Stimulated activated naive CD8-positive, alpha-beta T cell treated with anti-CD3 and anti-CD28 coated beads, Interleukin-15, Interleukin-2, amounts not matched to agents 100 ng/mL and 50 ng/mL, for 24 hours (primary cell): ENCODE data around the gene CPT2.

Experiments
- H3K27ac Mint-ChIP-seq: one replicate; pipeline ENCODE4 v1.8.0; 2021; ENCODE audit warnings: mild to moderate bottlenecking, mixed read lengths
- H3K27me3 Mint-ChIP-seq: one replicate; pipeline ENCODE4 v1.8.0; 2021; ENCODE audit warnings: mixed read lengths
- H3K36me3 Mint-ChIP-seq: one replicate; pipeline ENCODE4 v1.8.0; 2021; ENCODE audit warnings: low read depth, mixed read lengths
- H3K4me1 Mint-ChIP-seq: one replicate; pipeline ENCODE4 v1.8.0; 2021; ENCODE audit warnings: low read depth, mixed read lengths
- H3K4me3 Mint-ChIP-seq: one replicate; pipeline ENCODE4 v1.8.0; 2021; ENCODE audit warnings: mild to moderate bottlenecking, mixed read lengths
- H3K9me3 Mint-ChIP-seq: one replicate; pipeline ENCODE4 v1.8.0; 2021; ENCODE audit warnings: mixed read lengths

CPT2 gene

DNA sequence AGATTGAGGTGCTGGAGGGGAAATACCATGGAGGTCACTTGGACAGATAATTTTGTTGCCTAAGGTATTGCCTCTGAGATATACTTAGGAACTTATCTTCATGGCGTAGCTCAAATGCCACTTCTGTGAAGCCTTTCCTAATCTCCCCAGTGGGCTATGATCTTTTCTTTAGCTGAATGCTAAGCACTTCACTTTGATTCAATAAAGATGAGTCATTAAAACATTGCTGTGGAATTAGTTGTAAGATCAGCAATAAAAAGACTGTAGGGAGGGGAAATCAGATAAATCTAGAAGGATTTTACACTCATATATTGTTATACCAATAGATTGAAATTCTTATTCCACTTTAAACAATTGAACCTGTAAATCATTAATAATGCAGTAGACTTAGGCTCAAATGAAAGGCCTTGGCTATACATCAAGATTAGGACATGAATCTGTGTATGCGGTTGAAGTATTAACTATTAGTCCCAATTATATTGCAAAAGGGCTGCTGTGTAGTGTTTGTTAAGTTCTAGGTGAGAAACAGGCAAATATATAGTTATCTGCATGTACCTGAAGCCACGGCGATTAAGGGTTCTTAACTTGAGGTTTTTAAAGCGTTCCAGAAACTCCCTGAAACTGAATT, 60.9 kb downstream of the CPT2 start:
- no peaks in the 10 kb centered on the region for H3K27me3 Mint-ChIP-seq
- H3K27ac Mint-ChIP-seq = no peak overlapping the region
- no peaks in the 10 kb centered on the region for H3K4me1 Mint-ChIP-seq
- no peak overlapping the region for H3K4me3 Mint-ChIP-seq
- no peaks in the 10 kb centered on the region for H3K9me3 Mint-ChIP-seq
- H3K36me3 Mint-ChIP-seq = peaks cover 82% of the 10 kb centered on the region

GRCh38 chr1:53258216-53258615, 61.6 kb downstream of the CPT2 start:
- Mint-ChIP-seq H3K9me3 (no peaks in the 10 kb centered on the region), H3K27ac (no peak overlapping the region), H3K36me3 (peaks cover 76% of the 10 kb centered on the region)

DNA sequence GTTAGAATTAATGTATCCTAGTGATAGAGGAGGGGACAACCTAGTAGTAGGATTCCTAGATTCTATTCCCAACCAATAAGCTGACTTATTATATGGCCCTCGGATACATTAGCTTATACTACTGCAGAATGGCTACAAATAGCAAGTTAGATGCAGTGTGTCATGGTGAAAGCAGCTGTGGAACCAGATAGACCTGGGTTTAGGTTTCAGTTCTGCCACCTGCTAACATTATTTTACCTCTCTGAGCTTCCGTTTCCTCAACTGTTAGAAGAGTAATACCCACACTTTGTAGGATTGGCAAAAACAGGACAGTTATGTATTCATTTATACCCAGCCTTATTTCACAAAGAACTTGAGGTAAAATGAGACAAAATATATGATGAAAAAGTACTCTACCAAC, 63.3 kb downstream of the CPT2 start:
- no peaks in the 10 kb centered on the region for H3K9me3 Mint-ChIP-seq
- H3K27ac Mint-ChIP-seq = no peak overlapping the region
- peaks cover 76% of the 10 kb centered on the region for H3K36me3 Mint-ChIP-seq
- no peaks in the 10 kb centered on the region for H3K4me1 Mint-ChIP-seq
- H3K27me3 Mint-ChIP-seq = no peaks in the 10 kb centered on the region
- no peak overlapping the region for H3K4me3 Mint-ChIP-seq

More at GRCh38 chr1:53258216-53258615, 61.6 kb downstream of the CPT2 start:
- H3K4me3 Mint-ChIP-seq = no peak overlapping the region
- no peaks in the 10 kb centered on the region for H3K27me3 Mint-ChIP-seq
- H3K4me1 Mint-ChIP-seq = no peaks in the 10 kb centered on the region

DNA sequence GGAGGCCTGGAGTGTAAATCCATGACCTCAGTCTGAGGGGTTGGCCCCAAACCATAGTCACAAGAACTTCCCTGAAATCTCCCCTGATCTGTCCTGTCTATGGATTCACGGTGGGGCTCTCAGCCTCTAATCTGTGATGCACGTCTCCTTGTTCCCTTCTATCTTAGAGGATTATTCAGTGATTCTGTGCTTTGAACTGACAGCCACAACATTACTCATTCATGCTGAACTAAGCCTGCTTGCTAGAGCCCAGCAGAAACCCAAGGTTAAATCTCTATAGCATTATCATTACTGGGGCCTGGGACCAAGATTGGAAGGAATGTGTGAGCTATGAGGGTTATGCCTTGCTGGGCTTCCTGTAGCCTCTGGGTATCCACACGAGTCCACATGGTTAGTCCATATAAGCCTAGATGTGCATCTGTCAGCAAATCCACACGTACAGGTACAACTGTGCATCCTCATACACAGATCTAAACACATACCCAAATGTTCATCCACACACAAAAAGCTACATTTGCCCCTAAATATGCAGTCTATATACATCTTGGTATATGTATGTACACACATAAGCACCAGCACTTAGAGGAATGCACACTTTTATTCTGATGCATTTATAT, 64.1 kb downstream of the CPT2 start:
- H3K36me3 Mint-ChIP-seq = peaks cover 79% of the 10 kb centered on the region
- H3K27ac Mint-ChIP-seq = no peak overlapping the region

DNA sequence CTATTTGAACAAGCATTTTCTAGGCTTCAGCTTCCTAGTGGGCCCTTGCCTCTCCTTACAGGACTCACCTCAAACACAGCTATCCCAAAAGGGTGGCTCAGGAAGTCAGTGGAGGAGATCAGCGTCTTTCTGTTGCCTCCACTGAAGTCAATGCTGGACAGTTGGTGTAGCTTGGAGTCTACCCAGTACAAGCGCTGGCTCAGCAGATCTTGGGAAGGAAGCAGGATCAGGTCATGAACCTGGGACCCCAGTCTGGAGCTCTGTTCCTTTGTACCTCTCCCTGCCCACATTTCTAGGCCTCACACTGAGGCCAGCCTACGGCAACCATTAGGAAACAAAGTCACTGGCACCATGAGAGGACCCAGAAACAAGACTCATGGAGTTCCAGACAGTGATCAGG, 65.4 kb downstream of the CPT2 start:
- Mint-ChIP-seq H3K4me1 (no peaks in the 10 kb centered on the region), H3K4me3 (no peak overlapping the region), H3K27me3 (no peaks in the 10 kb centered on the region), H3K27ac (no peak overlapping the region), H3K9me3 (no peaks in the 10 kb centered on the region), H3K36me3 (peaks cover 78% of the 10 kb centered on the region)

More for the DNA sequence above, 64.1 kb downstream of the CPT2 start:
- Mint-ChIP-seq H3K27me3 (no peaks in the 10 kb centered on the region), H3K4me1 (no peaks in the 10 kb centered on the region), H3K9me3 (no peaks in the 10 kb centered on the region), H3K4me3 (no peak overlapping the region)
